Measurements from ENCODE around the gene RAC2. TPM values are rescaled to one million over a fixed set of nuclear protein-coding genes. Genes with fewer than 3 reads are reported as not detected.

The RAC2 gene
- total RNA-seq, 1 experiment from 2014 or later: 50.5 TPM

DNA sequence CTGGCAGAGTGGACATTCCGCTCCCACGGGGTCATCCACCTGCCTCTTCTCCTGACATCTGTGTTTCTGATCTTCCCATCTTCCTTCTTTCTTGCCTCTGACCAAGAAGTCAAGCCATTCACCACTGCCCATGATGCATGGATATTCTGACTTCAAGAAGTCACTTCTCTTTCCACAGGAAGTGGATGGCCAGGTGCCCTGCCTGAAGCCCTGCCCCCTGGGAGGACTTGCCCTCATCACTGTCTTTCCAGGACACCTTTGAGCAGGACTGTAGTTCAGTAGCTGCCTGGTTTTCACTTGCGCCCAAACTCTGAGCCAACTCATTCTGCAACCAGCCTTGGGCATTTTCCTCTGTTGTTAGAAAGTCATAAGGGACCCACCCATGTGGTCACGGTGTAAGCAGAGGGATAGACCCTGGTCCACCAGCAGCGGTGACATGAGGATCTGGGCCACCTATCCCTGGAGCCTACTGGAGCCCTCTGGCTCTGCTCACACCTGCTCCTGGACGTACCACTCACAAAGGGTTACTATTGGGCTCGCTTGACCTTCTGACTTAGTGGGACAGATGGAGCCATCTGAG lies 45.2 kb upstream of the RAC2 start:
- DNase-seq: no peak
- Histone ChIP-seq H3K27ac (ENCODE audit: low read length) (no peak overlapping the region), H3K9me3 (ENCODE audit: low read length) (no peaks in the 10 kb centered on the region), H3K4me1 (ENCODE audit: insufficient read depth, low read length) (peaks cover 15% of the 10 kb centered on the region), H3K9me2 (replicated peaks; ENCODE audit: low read length) (no peaks in the 10 kb centered on the region), H3K4me3 (ENCODE audit: low read length) (no peak overlapping the region), H3F3A (ENCODE audit: low read length, unreplicated experiment) (no peaks in the 10 kb centered on the region), H3K36me3 (ENCODE audit: low read depth, low read length) (no peaks in the 10 kb centered on the region), H2AFZ (ENCODE audit: low read length) (no peak overlapping the region), H3K27me3 (ENCODE audit: low read length) (no peaks in the 10 kb centered on the region), H3K9ac (ENCODE audit: low read length) (no peak overlapping the region), H3K4me2 (ENCODE audit: low read length) (no peak overlapping the region), H3K79me2 (ENCODE audit: low read length) (no peaks in the 10 kb centered on the region), H4K20me1 (ENCODE audit: low read length) (no peaks in the 10 kb centered on the region)
- POLR2A ChIA-PET (ENCODE audit: unreplicated experiment): no interaction called here
- intact Hi-C loops (cut with micrococcal nuclease): no loop called here
- no peak for ATAC-seq
- CTCF ChIA-PET: interaction anchor here (0.6 kb wide), 1 partner anchor 73 kb away, joined by 5 read pairs; no protein-coding TSS in a partner anchor
- no TSS peak for BruUV-seq (replicated peaks)
- TF ChIP-seq EZH2phosphoT487 (IDR thresholded peaks at IDR 0.05; ENCODE audit: borderline replicate concordance, low read length): no peak
- TF ChIP-seq CTCF (conservative IDR thresholded peaks at IDR 0.05; ENCODE audit: low read depth, low read length): no peak
- no peak for TF ChIP-seq EZH2 (IDR thresholded peaks at IDR 0.05; ENCODE audit: low read length, unreplicated experiment)

GRCh38 chr22:37288521-37288920 lies 44.5 kb upstream of the RAC2 start:
- Histone ChIP-seq H3K36me3 (ENCODE audit: low read depth, low read length) (no peaks in the 10 kb centered on the region), H3K79me2 (ENCODE audit: low read length) (no peaks in the 10 kb centered on the region), H3K9ac (ENCODE audit: low read length) (no peak overlapping the region), H3K9me3 (ENCODE audit: low read length) (no peaks in the 10 kb centered on the region), H3K27me3 (ENCODE audit: low read length) (no peaks in the 10 kb centered on the region), H3K4me2 (ENCODE audit: low read length) (no peak overlapping the region), H3K27ac (ENCODE audit: low read length) (no peak overlapping the region), H3K4me3 (ENCODE audit: low read length) (no peak overlapping the region), H4K20me1 (ENCODE audit: low read length) (no peaks in the 10 kb centered on the region), H3K4me1 (ENCODE audit: insufficient read depth, low read length) (peaks cover 15% of the 10 kb centered on the region), H3F3A (ENCODE audit: low read length, unreplicated experiment) (no peaks in the 10 kb centered on the region), H2AFZ (ENCODE audit: low read length) (no peak overlapping the region), H3K9me2 (replicated peaks; ENCODE audit: low read length) (no peaks in the 10 kb centered on the region)
- TF ChIP-seq CTCF (conservative IDR thresholded peaks at IDR 0.05; ENCODE audit: low read depth, low read length) (no peak), EZH2phosphoT487 (IDR thresholded peaks at IDR 0.05; ENCODE audit: borderline replicate concordance, low read length) (no peak), EZH2 (IDR thresholded peaks at IDR 0.05; ENCODE audit: low read length, unreplicated experiment) (no peak)
- DNase-seq (no peak), ATAC-seq (no peak)
- BruUV-seq (replicated peaks): no TSS peak
- ChIA-PET CTCF (no interaction called here), POLR2A (ENCODE audit: unreplicated experiment) (no interaction called here)
- intact Hi-C loops (cut with micrococcal nuclease): no loop called here

- H3K4me2 ChIP-seq (ENCODE audit: low read length): no peak overlapping the region
- intact Hi-C loops (cut with micrococcal nuclease): no loop called here
- no peak overlapping the region for H3K4me3 ChIP-seq (ENCODE audit: low read length)
- peak; percentile 33 for ATAC-seq
- no peaks in the 10 kb centered on the region for H3K79me2 ChIP-seq (ENCODE audit: low read length)
- peaks cover 17% of the 10 kb centered on the region for H3K4me1 ChIP-seq (ENCODE audit: insufficient read depth, low read length)
- H3K27ac ChIP-seq (ENCODE audit: low read length): no peak overlapping the region
- CTCF ChIA-PET: no interaction called here
- no peaks in the 10 kb centered on the region for H3F3A ChIP-seq (ENCODE audit: low read length, unreplicated experiment)
- H3K9me3 ChIP-seq (ENCODE audit: low read length): no peaks in the 10 kb centered on the region
- no TSS peak for BruUV-seq (replicated peaks)
- DNase-seq: no peak
- no peaks in the 10 kb centered on the region for H3K36me3 ChIP-seq (ENCODE audit: low read depth, low read length)
- H2AFZ ChIP-seq (ENCODE audit: low read length): no peak overlapping the region
- TF ChIP-seq EZH2phosphoT487 (IDR thresholded peaks at IDR 0.05; ENCODE audit: borderline replicate concordance, low read length) (no peak), EZH2 (IDR thresholded peaks at IDR 0.05; ENCODE audit: low read length, unreplicated experiment) (no peak), CTCF (conservative IDR thresholded peaks at IDR 0.05; ENCODE audit: low read depth, low read length) (no peak)
- no peaks in the 10 kb centered on the region for H3K27me3 ChIP-seq (ENCODE audit: low read length)
- POLR2A ChIA-PET (ENCODE audit: unreplicated experiment): no interaction called here
- no peaks in the 10 kb centered on the region for H4K20me1 ChIP-seq (ENCODE audit: low read length)
- no peak overlapping the region for H3K9ac ChIP-seq (ENCODE audit: low read length)
- no peaks in the 10 kb centered on the region for H3K9me2 ChIP-seq (replicated peaks; ENCODE audit: low read length)
These were observed 43.5 kb upstream of the RAC2 start for GRCh38 chr22:37287550-37287951.
